B cell (primary cell): ENCODE measurements around the gene ASB2. TPM values are rescaled to one million over a fixed set of nuclear protein-coding genes. Genes with fewer than 3 reads are reported as not detected.
A peak's percentile ranks its signal among the peaks of the same experiment; 100 is the strongest.

Experiments
- ATAC-seq: fragments of 200-7000 bp; cut with Tn5 transposase; one replicate; pipeline ENCODE4 v1.10.0; 2021; ENCODE audit warnings: low read depth, mild to moderate bottlenecking, moderate number of reproducible peaks, moderate library complexity
- CTCF ChIA-PET: fragments of 350-600 bp; sonication (Branson Sonifier 250); formaldehyde crosslinking; loops from one replicate; lab custom pipeline; 2021; ENCODE audit warnings: antibody characterized with exemption, inconsistent platforms; lab: Charles Lee
- POLR2A ChIA-PET: fragments of 350-600 bp; sonication (Branson Sonifier 250); formaldehyde crosslinking; loops from one replicate; lab custom pipeline; 2021; ENCODE audit warnings: antibody characterized with exemption; lab: Charles Lee
- DNase-seq: peaks from one replicate; pipeline ENCODE4 v3.0.0; 2013
- H2AFZ ChIP-seq: 2 replicates; pipeline ENCODE4 v1.6.1; 2012; ENCODE audit warnings: mild to moderate bottlenecking, low read depth, low read length; ENCODE audit not compliant: insufficient read depth, poor library complexity, severe bottlenecking
- H3K27ac ChIP-seq, 2 donors: 1 replicate in 1 of 2; 2 replicates in 1 of 2; pipeline ENCODE4 v1.5.1; 2012 to 2013; ENCODE audit warnings: low read length in 2 of 2, mild to moderate bottlenecking in 2 of 2, moderate library complexity in 1 of 2
- H3K27me3 ChIP-seq, 4 experiments: fragments of 200-600 bp in 1 of 4; sonication (generic) in 1 of 4; replicated peaks in 1 of 4; 1 replicate in 2 of 4; 2 replicates in 2 of 4; pipeline versions ENCODE4 v1.6.1 to v1.7.0; 2013 to 2016; ENCODE audit warnings: low read length in 3 of 4, mild to moderate bottlenecking in 2 of 4, mixed read lengths in 1 of 4, moderate library complexity in 1 of 4; ENCODE audit not compliant: insufficient read depth in 4 of 4, control insufficient read depth in 3 of 4; ENCODE audit errors: control extremely low read depth in 1 of 4
- H3K36me3 ChIP-seq, 2 experiments: replicated peaks in 1 of 2; 1 replicate in 1 of 2; 2 replicates in 1 of 2; pipeline versions ENCODE4 v1.6.1 to v1.7.1; 2013; ENCODE audit warnings: low read length in 1 of 2; ENCODE audit not compliant: insufficient read depth in 2 of 2, control insufficient read depth in 1 of 2; ENCODE audit errors: control extremely low read depth in 1 of 2, extremely low read depth in 1 of 2
- H3K4me1 ChIP-seq, 2 donors: fragments of 200-600 bp in 1 of 2; sonication (generic) in 1 of 2; 1 replicate in 1 of 2; 2 replicates in 1 of 2; pipeline versions ENCODE4 v1.5.1 to v1.6.1; 2013 to 2017; ENCODE audit warnings: low read length in 2 of 2; ENCODE audit not compliant: control insufficient read depth in 2 of 2, insufficient read depth in 2 of 2
- H3K4me2 ChIP-seq: replicated peaks from 2 replicates; pipeline ENCODE3; 2012; ENCODE audit warnings: mild to moderate bottlenecking, low read depth, low read length; ENCODE audit not compliant: poor library complexity, severe bottlenecking
- H3K4me3 ChIP-seq, 5 experiments: fragments of 200-600 bp in 1 of 5; sonication (generic) in 1 of 5; 1 replicate in 3 of 5; 2 replicates in 2 of 5; pipeline versions ENCODE4 v1.5.1 to v1.7.0; 2011 to 2016; ENCODE audit warnings: low read length in 4 of 5, mild to moderate bottlenecking in 4 of 5, low read depth in 2 of 5, control low read depth in 1 of 5, moderate library complexity in 1 of 5; ENCODE audit not compliant: insufficient read depth in 1 of 5; ENCODE audit errors: control extremely low read depth in 1 of 5, extremely low read depth in 1 of 5
- H3K79me2 ChIP-seq: fragments of 200-600 bp; sonication (generic); one replicate; pipeline ENCODE4 v1.6.0; 2016; ENCODE audit warnings: low read length; ENCODE audit not compliant: control insufficient read depth, insufficient read depth
- H3K9ac ChIP-seq: fragments of 200-600 bp; sonication (generic); 2 replicates; pipeline ENCODE4 v1.6.1; 2017; ENCODE audit warnings: mild to moderate bottlenecking, low read length, moderate library complexity
- H3K9me3 ChIP-seq, 3 donors: one replicate each; pipeline versions ENCODE4 v1.6.1 to v1.7.1; 2013; ENCODE audit warnings: low read length in 2 of 3; ENCODE audit not compliant: control insufficient read depth in 2 of 3, insufficient read depth in 1 of 3; ENCODE audit errors: control extremely low read depth in 1 of 3
- H4K20me1 ChIP-seq: 2 replicates; pipeline ENCODE4 v1.6.0; 2012; ENCODE audit warnings: mild to moderate bottlenecking, low read length; ENCODE audit not compliant: insufficient read depth, control insufficient read depth, poor library complexity, severe bottlenecking
- H3K27ac Mint-ChIP-seq: one replicate; pipeline ENCODE4 v1.8.0; 2021; ENCODE audit warnings: mixed read lengths
- H3K27me3 Mint-ChIP-seq: one replicate; pipeline ENCODE4 v1.8.0; 2021; ENCODE audit warnings: mixed read lengths
- H3K4me1 Mint-ChIP-seq: one replicate; pipeline ENCODE4 v1.8.0; 2021; ENCODE audit warnings: mixed read lengths
- H3K4me3 Mint-ChIP-seq: one replicate; pipeline ENCODE4 v1.8.0; 2021; ENCODE audit warnings: mixed read lengths
- H3K9me3 Mint-ChIP-seq: one replicate; pipeline ENCODE4 v1.8.0; 2022; ENCODE audit warnings: mixed read lengths; ENCODE audit not compliant: insufficient read depth
- EZH2 ChIP-seq: IDR thresholded peaks from 2 replicates; pipeline ENCODE4 v1.6.1; 2012; ENCODE audit warnings: borderline replicate concordance, low read depth, mild to moderate bottlenecking, moderate library complexity, low read length; ENCODE audit not compliant: insufficient read depth, poor library complexity, severe bottlenecking
- WGBS: methylation state at CpG from one replicate; pipeline ENCODE4 v1.1.5; 2013; ENCODE audit warnings: missing lambda C conversion rate; ENCODE audit not compliant: insufficient coverage; 5-methylcytosine and 5-hydroxymethylcytosine counted together
- intact Hi-C: fragments of 100-400 bp; cut with micrococcal nuclease; formaldehyde crosslinking; loops from one replicate; pipeline ENCODE4 v1.10.0; 2022
- polyA plus RNA-seq: library from polyadenylated mRNA; depleted of rRNA; stranded (reverse); fragments of >200 nt; gene quantifications from 2 replicates; pipeline ENCODE4 v1.2.3, GENCODE V29; 2012
- total RNA-seq, 2 donors: library from RNA; stranded (reverse); fragments of 120-200 nt in 1 of 2; gene quantifications; 1 replicate in 1 of 2; 2 replicates in 1 of 2; pipeline versions ENCODE4 v1.2.3 to v1.2.4, GENCODE V29; 2013 to 2022
- TF ChIP-seq, protein P1 (sequence below): fragments of 200-600 bp; IDR thresholded peaks from one replicate; pipeline ENCODE4 v1.8.0; 2022; ENCODE audit warnings: antibody characterized with exemption, mild to moderate bottlenecking

Gene ASB2
- total and polyA plus RNA-seq, 2 donors (not counting 1 experiment from before 2014, with no cell fraction given), result 1.5 to 2.7 TPM

DNA sequence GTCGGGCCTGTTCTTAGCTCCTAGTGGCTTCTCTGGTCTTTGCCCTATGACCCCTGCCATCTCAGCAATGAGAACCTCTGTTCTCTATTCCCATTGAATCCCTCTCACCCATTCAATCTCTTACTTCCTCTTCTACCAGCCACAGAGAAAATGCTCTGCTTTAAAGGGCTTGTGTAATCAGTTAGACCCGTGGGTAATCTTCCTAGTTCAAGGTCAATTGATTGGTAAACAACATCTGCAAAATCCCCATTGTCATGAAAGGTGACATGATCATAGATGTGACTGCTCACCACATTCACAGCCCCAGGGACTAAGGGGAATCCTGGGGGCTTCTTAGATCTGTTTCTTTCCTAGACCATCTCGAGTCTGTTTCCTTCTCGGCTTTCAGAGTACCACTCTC lies 13.6 kb upstream of the ASB2 start:
- Histone ChIP-seq H3K9me3 (peaks cover 0 to 5% (median 0%) of the 10 kb centered on the region in 3 donors), H3K9ac (no peak overlapping the region), H3K4me3 (no peak overlapping the region), H3K27ac (no peak overlapping the region), H4K20me1 (no peaks in the 10 kb centered on the region), H3K4me1 (no peaks in the 10 kb centered on the region), H2AFZ (no peak overlapping the region), H3K79me2 (no peaks in the 10 kb centered on the region), H3K36me3 (no peaks in the 10 kb centered on the region), H3K4me2 (no peak overlapping the region), H3K27me3 (peaks cover 0 to 32% (median 10%) of the 10 kb centered on the region in 4 experiments)
- ChIA-PET CTCF (interaction anchor here (1.4 to 3.2 kb wide), 2 partner anchors 19 to 53 kb away, joined by 4 to 10 read pairs; no protein-coding TSS in a partner anchor), POLR2A (interaction anchor here (1.0 kb wide), 1 partner anchor 50 kb away, joined by 4 read pairs; no protein-coding TSS in a partner anchor)
- Mint-ChIP-seq H3K4me3 (no peak overlapping the region), H3K4me1 (peaks cover 3% of the 10 kb centered on the region), H3K27ac (no peak overlapping the region), H3K9me3 (no peaks in the 10 kb centered on the region), H3K27me3 (peaks cover 23% of the 10 kb centered on the region)
- ATAC-seq, result peak; percentile 28
- no peak for DNase-seq
- intact Hi-C loops, result loop anchor here (5.0 kb wide), 1 partner anchor 43 kb away; no protein-coding TSS in a partner anchor
- 73% methylated on average over 3 of the region's 4 CpGs for WGBS
- TF ChIP-seq, protein P1, sequence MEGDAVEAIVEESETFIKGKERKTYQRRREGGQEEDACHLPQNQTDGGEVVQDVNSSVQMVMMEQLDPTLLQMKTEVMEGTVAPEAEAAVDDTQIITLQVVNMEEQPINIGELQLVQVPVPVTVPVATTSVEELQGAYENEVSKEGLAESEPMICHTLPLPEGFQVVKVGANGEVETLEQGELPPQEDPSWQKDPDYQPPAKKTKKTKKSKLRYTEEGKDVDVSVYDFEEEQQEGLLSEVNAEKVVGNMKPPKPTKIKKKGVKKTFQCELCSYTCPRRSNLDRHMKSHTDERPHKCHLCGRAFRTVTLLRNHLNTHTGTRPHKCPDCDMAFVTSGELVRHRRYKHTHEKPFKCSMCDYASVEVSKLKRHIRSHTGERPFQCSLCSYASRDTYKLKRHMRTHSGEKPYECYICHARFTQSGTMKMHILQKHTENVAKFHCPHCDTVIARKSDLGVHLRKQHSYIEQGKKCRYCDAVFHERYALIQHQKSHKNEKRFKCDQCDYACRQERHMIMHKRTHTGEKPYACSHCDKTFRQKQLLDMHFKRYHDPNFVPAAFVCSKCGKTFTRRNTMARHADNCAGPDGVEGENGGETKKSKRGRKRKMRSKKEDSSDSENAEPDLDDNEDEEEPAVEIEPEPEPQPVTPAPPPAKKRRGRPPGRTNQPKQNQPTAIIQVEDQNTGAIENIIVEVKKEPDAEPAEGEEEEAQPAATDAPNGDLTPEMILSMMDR, result no peak
- TF ChIP-seq EZH2, result no peak

DNA sequence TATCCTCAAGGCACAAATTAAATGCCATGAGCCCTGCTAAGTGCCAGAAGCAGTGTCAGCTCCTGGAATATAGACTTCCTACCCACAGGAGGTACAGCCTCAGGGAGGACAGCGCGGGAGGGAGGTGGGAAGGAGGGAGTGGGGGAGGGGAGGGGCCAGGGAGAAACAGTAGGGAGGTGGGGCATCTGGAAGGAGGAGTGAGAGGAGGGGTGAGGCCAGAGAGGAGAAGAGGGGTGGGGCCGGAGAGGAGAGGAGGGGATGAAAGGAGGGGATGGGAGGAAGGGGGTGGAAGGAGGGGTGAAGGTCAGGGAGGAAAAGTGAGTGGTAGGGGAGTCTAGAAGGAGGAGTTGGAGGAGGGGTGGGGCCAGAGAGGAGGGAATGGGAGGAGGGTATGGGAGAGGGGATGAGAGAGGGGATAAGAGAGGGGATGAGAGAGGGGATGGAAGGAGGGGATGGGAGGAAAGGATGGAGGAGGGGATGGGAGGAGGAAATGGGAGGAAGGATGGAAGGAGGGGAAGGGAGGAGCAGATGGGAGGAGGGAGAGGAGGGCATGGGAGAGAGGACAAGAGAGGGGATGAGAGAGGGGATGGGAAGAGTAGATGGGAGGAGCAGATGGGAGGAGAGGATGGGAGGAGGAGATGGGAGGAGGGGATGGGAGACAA lies 11.6 kb upstream of the ASB2 start:
- Mint-ChIP-seq H3K9me3 (no peaks in the 10 kb centered on the region), H3K4me3 (no peak overlapping the region), H3K27me3 (peaks cover 31% of the 10 kb centered on the region), H3K27ac (no peak overlapping the region), H3K4me1 (peaks cover 3% of the 10 kb centered on the region)
- ATAC-seq (no peak), DNase-seq (no peak)
- Histone ChIP-seq H2AFZ (no peak overlapping the region), H3K9me3 (peaks cover 0 to 12% (median 0%) of the 10 kb centered on the region in 3 donors), H3K79me2 (no peaks in the 10 kb centered on the region), H3K36me3 (no peaks in the 10 kb centered on the region), H3K27me3 (peaks cover 0 to 48% (median 19%) of the 10 kb centered on the region in 4 experiments), H3K9ac (no peak overlapping the region), H3K27ac (no peak overlapping the region), H3K4me3 (no peak overlapping the region), H3K4me2 (no peak overlapping the region), H3K4me1 (no peaks in the 10 kb centered on the region), H4K20me1 (no peaks in the 10 kb centered on the region)
- ChIA-PET POLR2A (no interaction called here), CTCF (no interaction called here)
- intact Hi-C loops, result loop anchor here (5.0 kb wide), 1 partner anchor 41 kb away; no protein-coding TSS in a partner anchor
- TF ChIP-seq, protein P1, result no peak
- TF ChIP-seq EZH2, result no peak
- WGBS, result 76% methylated on average over 1 of the region's 3 CpGs
